ENCODE data around the gene GREB1L.

DNA sequence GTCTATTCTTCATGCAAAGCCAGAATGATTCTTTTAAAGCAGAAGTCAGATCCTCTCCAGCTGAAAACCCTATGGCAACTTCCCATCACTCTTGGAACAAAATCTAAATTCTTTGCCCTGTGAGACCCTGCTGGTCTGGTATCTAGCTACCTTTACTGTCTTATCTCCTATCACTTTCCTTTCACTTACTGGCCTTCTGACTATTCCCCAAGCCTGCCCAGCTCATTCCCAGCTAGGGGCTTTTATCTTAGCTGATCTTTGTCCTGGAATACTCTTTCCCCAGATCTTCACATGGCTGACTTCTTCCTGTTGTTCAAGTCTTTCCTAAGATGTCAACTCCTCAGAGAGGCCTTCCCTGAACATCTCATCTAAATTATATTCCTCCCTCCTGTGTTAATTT lies 63.6 kb downstream of the GREB1L start:
- TF ChIP-seq SIN3A (IDR thresholded peaks at IDR 0.05; ENCODE audit: borderline replicate concordance, insufficient read depth, low read length) (no peak), REST (IDR thresholded peaks at IDR 0.05; ENCODE audit: insufficient read depth in 1 of 2, low read depth in 2 of 2, low read length in 2 of 2) (no peak)

Data from PFSK-1 (cell line).